MCF 10A (cell line): Measurements from ENCODE around the gene XAGE5. TPM values are rescaled to one million over a fixed set of nuclear protein-coding genes. Genes with fewer than 3 reads are reported as not detected.
"Not testable (repeated sequence)": the region's sequence is repeated elsewhere in the genome, so short reads cannot be mapped to it uniquely, and the experiment has no call there.

Experiments used
- BruUV-seq: library from RNA; stranded (reverse); fragments of 400-500 nt; replicated peaks from 2 replicates; lab custom pipeline; 2021; lab: Mats Ljungman, UMichigan
- CTCF ChIA-PET: fragments of 300-600 bp; sonication (Branson Sonifier 250); formaldehyde crosslinking; extraction: SDS; loops from one replicate; lab custom pipeline; 2021; ENCODE audit warnings: antibody characterized with exemption, inconsistent platforms; lab: Yijun Ruan, JAX
- POLR2A ChIA-PET: fragments of 300-600, 350-650 bp; sonication (Branson Sonifier 250); formaldehyde crosslinking; extraction: SDS; loops from one replicate; lab custom pipeline; 2020; ENCODE audit warnings: antibody characterized with exemption, inconsistent platforms; lab: Yijun Ruan, JAX
- DNase-seq: peaks from one replicate; pipeline ENCODE4 v3.0.0-alpha.2; 2018; ENCODE audit not compliant: unreplicated experiment
- H3K27ac Mint-ChIP-seq: one replicate; pipeline ENCODE4 v1.8.0; 2022; ENCODE audit warnings: mild to moderate bottlenecking, low read depth, mixed read lengths; ENCODE audit not compliant: unreplicated experiment
- H3K27me3 Mint-ChIP-seq: one replicate; pipeline ENCODE4 v1.8.0; 2022; ENCODE audit warnings: mixed read lengths; ENCODE audit not compliant: insufficient read depth, unreplicated experiment
- H3K36me3 Mint-ChIP-seq: one replicate; pipeline ENCODE4 v1.8.0; 2022; ENCODE audit warnings: mild to moderate bottlenecking, moderate library complexity, mixed read lengths; ENCODE audit not compliant: insufficient read depth, unreplicated experiment
- H3K4me1 Mint-ChIP-seq: one replicate; pipeline ENCODE4 v1.8.0; 2022; ENCODE audit warnings: mixed read lengths; ENCODE audit not compliant: insufficient read depth, unreplicated experiment
- H3K4me3 Mint-ChIP-seq: one replicate; pipeline ENCODE4 v1.8.0; 2022; ENCODE audit warnings: mild to moderate bottlenecking, moderate library complexity, mixed read lengths; ENCODE audit not compliant: unreplicated experiment
- H3K9me3 Mint-ChIP-seq: one replicate; pipeline ENCODE4 v1.8.0; 2022; ENCODE audit warnings: mixed read lengths; ENCODE audit not compliant: unreplicated experiment
- intact Hi-C: fragments of 100-400 bp; cut with micrococcal nuclease; formaldehyde crosslinking; loops from 2 replicates; pipeline ENCODE4 v1.14.1; 2022
- total RNA-seq: library from RNA; stranded (reverse); gene quantifications from 2 replicates; pipeline ENCODE4 v1.2.3, GENCODE V29; 2022
- TF ChIP-seq, protein P1 (sequence below): fragments of 200-600 bp; IDR thresholded peaks from one replicate; pipeline ENCODE4 v1.8.0; 2022; ENCODE audit warnings: antibody characterized with exemption, mild to moderate bottlenecking; ENCODE audit not compliant: unreplicated experiment

XAGE5 gene
- total RNA-seq, 1 experiment from 2014 or later: not detected

DNA sequence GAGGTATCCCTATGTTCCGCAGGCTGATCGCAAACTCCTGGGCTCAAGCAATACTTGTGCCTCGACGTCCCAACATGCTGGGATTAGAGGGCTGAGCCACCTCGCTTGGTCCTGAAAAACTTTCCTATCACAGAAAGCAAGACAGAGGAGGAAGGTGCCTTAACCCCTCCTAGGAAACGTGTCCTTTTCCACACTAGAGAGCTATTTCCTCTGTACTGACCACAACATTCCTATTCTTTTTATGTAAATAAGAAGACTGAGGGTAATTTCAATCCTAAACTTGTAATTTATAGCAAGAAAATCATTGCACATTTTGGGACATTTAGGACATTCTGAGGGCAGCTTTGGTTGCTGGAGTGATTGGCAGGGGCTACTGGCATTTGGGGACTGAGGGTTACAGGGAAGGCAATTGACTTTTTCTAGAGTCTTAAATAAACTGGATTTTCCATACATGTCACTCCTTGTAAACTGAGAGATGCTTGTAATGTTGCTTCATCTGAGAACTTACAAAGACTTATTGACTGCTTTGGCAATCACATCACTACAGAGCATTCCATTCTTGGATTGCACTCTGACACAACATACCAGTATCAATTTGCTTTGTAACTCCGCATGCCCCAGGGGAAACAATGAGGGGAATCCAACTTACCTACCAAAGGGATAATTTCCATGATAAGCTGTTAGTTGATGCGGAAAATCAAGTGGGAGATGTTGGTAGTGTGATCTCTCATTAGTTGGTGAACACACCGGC, 41.2 kb downstream of the XAGE5 start:
- CTCF ChIA-PET: interaction anchor here (0.7 kb wide), 1 partner anchor 23 kb away, joined by 4 read pairs; no protein-coding TSS in a partner anchor
- Mint-ChIP-seq H3K4me1 (peaks cover 7% of the 10 kb centered on the region), H3K27me3 (peaks cover 80% of the 10 kb centered on the region), H3K9me3 (peaks cover 7% of the 10 kb centered on the region), H3K36me3 (no peaks in the 10 kb centered on the region), H3K4me3 (no peak overlapping the region), H3K27ac (no peak overlapping the region)
- POLR2A ChIA-PET: no interaction called here
- TF ChIP-seq, protein P1, sequence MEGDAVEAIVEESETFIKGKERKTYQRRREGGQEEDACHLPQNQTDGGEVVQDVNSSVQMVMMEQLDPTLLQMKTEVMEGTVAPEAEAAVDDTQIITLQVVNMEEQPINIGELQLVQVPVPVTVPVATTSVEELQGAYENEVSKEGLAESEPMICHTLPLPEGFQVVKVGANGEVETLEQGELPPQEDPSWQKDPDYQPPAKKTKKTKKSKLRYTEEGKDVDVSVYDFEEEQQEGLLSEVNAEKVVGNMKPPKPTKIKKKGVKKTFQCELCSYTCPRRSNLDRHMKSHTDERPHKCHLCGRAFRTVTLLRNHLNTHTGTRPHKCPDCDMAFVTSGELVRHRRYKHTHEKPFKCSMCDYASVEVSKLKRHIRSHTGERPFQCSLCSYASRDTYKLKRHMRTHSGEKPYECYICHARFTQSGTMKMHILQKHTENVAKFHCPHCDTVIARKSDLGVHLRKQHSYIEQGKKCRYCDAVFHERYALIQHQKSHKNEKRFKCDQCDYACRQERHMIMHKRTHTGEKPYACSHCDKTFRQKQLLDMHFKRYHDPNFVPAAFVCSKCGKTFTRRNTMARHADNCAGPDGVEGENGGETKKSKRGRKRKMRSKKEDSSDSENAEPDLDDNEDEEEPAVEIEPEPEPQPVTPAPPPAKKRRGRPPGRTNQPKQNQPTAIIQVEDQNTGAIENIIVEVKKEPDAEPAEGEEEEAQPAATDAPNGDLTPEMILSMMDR: no peak
- no TSS peak for BruUV-seq
- no peak for DNase-seq
- intact Hi-C loops: no loop called here

DNA sequence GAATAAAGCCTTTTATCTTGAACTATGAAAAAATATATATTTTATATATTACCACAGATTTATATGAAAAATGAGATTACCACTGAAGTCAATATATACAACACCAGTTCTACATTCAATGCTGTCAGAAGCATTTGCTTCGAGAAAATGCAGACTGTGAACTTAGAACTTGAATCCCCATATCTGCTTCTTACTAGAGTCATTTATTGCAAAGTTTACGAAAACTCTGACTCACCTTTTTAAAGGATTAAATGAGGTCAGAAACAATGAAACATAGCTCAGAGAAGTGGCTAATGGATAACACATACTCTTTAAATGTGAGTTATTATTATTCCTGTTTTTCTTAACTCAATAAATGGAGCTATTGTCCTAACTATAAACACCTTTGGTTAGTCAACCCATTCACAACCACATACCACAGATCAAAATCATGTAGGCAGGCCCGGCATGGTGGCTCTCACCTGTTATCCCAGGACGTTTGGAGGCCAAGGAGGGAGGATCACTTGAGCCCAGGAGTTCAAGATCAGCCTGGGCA, 46.0 kb downstream of the XAGE5 start:
- CTCF ChIA-PET, H3K4me1 Mint-ChIP-seq, BruUV-seq, H3K27ac Mint-ChIP-seq, intact Hi-C loops, H3K4me3 Mint-ChIP-seq, DNase-seq, H3K9me3 Mint-ChIP-seq, H3K36me3 Mint-ChIP-seq: not testable (repeated sequence)
- peaks cover 67% of the 10 kb centered on the region for H3K27me3 Mint-ChIP-seq
- POLR2A ChIA-PET: interaction anchor here (0.6 kb wide), 1 partner anchor 191 kb away, joined by 3 read pairs; no protein-coding TSS in a partner anchor

DNA sequence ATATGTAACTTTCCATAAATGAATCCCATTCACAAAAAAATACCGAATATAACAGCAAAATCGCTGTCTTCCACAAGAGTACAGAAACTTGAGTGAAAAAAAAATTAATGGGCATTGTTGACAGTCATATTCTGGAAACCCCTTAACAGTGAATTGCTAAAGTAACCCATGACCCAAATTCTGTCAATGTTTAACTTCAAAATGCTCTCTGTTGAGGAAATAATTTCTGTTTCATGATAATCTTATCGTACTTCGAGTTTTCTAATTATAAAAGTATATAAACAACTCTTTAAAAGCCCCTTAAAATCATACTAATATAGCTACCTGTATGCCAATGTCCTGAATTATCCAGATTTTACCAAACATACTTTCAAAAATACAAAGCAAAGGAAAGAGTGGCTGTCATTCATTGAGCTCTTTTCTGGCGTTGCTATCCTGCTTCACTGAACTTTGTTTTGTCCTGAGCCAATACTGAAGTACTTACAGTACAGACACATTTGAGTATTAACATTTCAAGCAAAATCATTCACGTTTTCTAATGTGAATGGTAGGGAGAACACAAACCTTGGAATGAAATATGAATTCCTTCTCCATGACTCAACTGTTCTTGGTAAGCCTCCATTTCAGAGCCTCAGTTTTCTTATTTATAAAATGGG, 54.4 kb downstream of the XAGE5 start:
- CTCF ChIA-PET: no interaction called here
- intact Hi-C loops: no loop called here
- Mint-ChIP-seq H3K27me3 (peaks cover 94% of the 10 kb centered on the region), H3K36me3 (no peaks in the 10 kb centered on the region), H3K9me3 (no peaks in the 10 kb centered on the region), H3K4me1 (no peaks in the 10 kb centered on the region), H3K27ac (no peak overlapping the region), H3K4me3 (no peak overlapping the region)
- TF ChIP-seq, protein P1: no peak
- no TSS peak for BruUV-seq
- POLR2A ChIA-PET: no interaction called here
- DNase-seq: no peak

Other genes starting within 250 kb of the XAGE5 start
- not detected in 2 replicates for gene SSX7, start 156.4 kb upstream of the XAGE5 start, total RNA-seq
- not detected in 2 replicates for gene SSX2, start 104.1 kb upstream of the XAGE5 start, total RNA-seq
- gene SSX2B, start 60.0 kb upstream of the XAGE5 start, total RNA-seq: not detected in 2 replicates
- gene SPANXN5, start 13.9 kb upstream of the XAGE5 start, total RNA-seq: not detected in 2 replicates
- gene XAGE3, start 56.8 kb downstream of the XAGE5 start, total RNA-seq: not detected in 2 replicates
- gene FAM156B, start 86.0 kb downstream of the XAGE5 start, total RNA-seq: 13.3 and 16.5 TPM in 2 replicates
- gene FAM156A, start 147.2 kb downstream of the XAGE5 start, total RNA-seq: 19.3 and 21.2 TPM in 2 replicates
- 1.3 TPM in 2 replicates for gene GPR173, start 237.5 kb downstream of the XAGE5 start, total RNA-seq